ENCODE data around the gene QRFP.

Gene QRFP, protein sequence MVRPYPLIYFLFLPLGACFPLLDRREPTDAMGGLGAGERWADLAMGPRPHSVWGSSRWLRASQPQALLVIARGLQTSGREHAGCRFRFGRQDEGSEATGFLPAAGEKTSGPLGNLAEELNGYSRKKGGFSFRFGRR

DNA sequence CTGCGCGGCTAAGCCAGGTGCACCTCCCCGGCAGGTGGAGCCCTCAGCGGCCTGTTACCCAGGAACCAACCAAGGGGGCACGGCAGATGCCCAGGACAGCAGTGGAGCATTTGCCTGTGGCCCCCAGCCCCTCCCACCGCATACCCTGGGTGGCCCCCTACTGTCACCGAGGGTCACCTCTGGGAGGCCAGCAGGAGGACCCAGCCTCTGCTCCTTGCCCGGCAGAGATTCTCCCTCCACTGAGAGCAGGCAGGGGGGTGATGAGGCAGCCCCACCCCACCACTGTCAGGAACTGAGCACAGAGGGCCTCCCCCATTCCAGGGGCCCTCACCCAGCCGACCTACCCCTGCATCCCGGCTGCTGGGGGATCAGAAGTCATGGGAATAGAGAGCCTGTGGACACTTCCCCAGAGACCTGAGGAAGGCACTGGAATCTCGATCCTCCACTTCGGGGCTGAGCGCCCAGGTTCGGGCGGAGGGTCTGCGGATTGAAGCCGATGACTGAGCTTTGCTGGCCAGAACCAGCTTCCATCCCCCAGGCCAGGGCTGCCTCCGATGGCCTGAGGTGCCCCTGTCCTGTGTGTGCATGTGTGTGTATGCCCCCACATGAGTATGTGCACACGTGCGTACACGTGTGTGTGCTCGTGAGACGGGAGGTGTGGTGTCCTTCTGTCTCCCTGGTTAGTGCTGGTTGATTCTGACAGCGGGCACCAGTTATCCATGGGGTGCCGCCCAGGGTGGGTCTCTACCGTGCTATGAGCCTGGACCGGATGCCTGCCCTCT lies at the start of gene QRFP:
TSS of gene QRFP (minus strand) at position 580 of the 782 bp plus-strand sequence. CDS start 2,974 bp downstream, outside the sequence.
- in situ Hi-C loops (cut with MboI; ENCODE audit: low sequenced_read_pairs) = no loop called here

DNA sequence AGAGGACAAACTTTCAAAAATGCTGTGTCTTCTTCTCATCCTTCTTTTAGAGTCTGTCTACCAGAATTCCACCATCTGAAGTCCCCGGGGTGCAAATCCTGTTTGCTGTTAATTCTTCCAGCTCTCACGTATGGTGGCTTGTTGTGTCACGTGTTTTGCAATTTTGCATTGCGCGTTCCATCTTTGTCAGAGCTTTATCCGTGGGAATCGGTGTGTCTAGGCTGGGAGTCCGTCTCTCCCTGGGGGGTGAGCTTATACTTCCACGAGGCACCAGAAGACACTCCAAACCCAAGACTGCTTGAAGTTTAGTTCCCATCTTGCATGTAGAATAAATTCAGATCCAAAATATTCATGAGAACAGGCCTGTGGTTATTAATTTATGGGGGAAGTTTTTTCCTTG lies 48.6 kb upstream of the QRFP start:
- in situ Hi-C loops (cut with MboI; ENCODE audit: low sequenced_read_pairs) = no loop called here

DNA sequence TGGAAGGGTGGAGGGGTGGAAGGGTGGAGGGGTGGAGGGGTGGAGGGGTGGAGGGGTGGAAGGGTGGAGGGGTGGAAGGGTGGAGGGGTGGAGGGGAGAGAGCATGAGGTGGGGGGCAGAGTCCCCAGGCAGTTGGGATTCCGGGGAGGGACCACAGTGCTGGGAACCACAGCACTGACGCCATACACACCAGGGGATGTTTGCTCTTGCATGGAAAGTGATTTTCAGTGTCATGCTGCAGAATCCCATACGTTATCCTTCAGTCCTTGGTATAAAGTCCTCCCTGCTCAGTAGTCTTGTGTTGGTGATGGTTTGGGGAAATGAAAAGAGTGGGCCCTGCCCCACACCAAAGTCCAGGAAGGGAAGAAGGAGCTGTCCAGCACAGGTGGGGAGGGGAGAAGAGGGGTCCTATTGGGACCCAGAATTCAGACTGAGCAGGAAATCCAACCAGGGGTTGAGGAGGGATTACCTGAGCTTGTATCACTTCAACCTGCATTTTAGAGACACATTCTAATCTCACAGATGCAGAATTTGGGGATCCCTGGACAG lies 48.0 kb upstream of the QRFP start:
- in situ Hi-C loops (cut with MboI; ENCODE audit: low sequenced_read_pairs) = no loop called here

DNA sequence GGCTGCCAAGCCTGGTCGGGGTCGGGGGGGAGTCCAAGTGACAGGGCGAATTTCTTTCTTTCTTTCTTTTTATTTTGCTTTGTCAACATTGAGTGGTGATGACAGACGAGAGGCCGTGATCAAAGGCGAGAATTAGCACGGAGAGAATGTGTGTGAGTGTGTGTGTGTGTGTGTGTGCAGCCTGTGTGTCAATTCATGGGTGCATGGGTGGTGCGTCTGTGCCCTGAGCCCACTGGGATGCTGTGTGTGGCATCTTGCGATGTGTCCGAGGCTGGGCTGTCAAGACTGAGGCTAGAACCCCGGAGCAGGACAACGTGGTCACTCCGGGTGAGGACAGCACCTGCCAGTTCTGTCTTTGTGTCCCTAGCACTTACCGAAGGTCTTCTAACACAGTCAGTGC lies 47.2 kb upstream of the QRFP start:
- in situ Hi-C loops (cut with MboI; ENCODE audit: low sequenced_read_pairs) = no loop called here

DNA sequence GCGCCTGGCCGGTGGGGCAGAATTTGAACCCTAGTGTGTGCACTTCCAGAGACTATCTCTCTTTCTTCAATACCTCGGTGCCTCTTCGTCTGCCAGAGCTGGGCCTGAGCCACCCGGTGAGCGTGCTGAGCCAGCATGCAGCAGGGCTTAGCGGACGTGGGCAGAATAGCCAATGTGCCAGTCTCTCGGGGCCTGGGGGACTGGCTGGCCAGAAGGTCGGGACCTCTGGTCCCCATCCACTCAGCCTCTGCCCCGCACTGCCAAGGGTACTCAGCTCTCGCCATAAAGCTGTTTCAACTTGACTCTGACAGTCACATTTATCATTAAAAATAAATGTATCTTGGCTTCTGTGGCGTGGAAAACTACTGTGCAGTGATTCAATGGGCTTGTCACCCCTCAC lies 46.6 kb upstream of the QRFP start:
- in situ Hi-C loops (cut with MboI; ENCODE audit: low sequenced_read_pairs) = no loop called here

DNA sequence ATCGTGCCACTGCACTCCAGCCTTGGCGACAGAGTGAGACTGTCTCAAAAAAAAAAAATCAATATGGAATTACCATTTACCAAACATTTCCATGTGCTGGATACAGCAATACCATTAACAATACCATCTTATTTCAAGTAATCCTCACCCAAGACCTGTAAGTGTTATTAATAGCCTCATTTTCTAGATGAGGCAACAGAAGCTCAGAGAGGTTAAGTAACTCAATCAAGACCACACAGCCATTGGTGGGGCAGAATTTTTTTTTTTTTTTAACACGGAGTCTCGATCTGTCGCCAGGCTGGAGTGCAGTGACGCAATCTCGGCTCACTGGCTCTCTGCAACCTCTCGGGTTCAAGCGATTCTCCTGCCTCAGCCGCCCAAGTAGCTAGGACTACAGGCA lies 46.1 kb upstream of the QRFP start:
- in situ Hi-C loops (cut with MboI; ENCODE audit: low sequenced_read_pairs) = no loop called here

DNA sequence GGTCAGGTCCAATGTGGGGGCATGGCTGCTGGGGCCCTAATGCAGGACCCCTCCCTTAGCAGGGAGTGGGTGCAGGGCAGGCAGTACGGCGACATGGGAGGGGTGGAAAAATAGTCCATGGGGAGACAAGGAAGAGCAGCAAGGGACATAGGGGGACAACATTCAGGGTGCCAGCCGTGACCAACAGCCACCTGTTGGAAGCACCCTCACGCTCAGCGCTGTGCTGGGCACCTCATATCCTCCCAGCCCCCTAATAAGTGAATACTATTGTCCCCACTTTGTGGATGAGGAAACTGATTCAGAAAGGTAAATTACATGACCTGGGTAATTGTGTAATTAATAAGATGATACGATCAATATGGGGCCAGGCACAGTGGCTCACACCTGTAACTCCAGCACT lies 45.5 kb upstream of the QRFP start:
- in situ Hi-C loops (cut with MboI; ENCODE audit: low sequenced_read_pairs) = no loop called here

DNA sequence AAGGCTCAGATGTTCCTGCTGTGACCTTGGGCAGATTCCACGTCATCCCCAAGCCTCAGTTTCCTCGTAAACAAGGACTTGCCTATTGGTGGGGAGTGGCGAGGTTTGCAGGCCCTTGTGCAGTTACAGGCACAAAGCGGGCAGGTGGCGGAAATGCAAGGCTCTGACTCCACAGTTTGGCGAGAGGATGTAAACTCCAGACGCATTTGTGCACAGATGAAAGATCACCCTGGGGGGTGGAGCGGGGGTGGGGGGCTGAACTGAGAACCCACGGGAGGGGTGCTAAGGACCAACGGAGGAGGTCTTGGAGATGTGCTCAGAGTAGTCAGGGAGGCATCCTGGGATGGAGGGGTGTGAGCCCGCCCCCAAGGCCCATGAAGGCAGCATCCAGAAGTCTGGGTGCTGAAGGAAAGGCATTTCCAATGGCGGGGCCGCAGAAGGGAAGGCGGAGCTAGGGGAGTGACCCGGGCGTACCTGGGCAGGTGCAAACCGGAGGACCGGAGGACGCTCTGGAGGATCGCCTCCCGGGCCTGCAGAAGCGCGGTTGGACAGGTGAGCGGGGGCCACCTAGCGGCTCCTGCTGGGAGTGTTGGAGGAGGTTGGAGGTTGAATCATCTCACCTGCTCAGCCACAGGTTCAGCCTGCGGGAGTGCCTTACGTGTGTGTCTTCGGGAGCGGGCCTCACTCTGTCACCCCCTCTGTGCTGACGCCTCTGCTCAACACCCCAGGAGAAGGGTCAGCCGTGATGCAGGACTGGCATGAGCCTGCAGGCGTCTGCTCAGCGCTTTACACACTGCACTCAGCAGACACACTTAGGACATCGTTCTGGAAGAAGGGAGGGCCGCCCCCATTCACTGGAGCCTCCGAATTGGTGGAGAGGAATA lies 44.3 kb upstream of the QRFP start:
- in situ Hi-C loops (cut with MboI; ENCODE audit: low sequenced_read_pairs) = no loop called here

DNA sequence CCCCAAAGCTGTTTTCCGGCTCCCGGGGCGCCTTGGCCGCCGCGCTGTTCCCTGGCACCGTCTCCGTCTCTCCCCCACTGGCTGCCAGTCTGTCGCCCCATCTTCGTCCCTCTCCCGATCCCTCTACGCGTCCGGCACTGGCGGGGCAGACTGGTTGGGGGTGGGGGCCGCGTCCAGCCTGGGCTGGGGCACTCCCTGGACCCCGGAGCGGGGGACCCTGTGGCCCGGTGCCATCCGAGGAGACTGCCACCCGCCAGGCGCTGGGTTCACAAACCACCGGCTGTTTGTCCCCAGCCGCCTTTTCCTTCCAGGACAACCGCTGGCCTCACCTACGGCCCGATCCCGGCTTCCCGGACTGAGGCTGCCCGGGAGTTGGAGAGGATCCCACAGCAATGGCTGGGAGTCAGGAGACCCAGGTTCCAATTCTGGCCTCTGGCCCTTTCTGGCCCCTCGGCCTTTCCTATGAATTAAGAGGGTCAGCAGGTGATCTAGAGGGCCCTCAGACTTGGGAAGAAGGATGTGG lies 43.5 kb upstream of the QRFP start:
- in situ Hi-C loops (cut with MboI; ENCODE audit: low sequenced_read_pairs) = no loop called here

DNA sequence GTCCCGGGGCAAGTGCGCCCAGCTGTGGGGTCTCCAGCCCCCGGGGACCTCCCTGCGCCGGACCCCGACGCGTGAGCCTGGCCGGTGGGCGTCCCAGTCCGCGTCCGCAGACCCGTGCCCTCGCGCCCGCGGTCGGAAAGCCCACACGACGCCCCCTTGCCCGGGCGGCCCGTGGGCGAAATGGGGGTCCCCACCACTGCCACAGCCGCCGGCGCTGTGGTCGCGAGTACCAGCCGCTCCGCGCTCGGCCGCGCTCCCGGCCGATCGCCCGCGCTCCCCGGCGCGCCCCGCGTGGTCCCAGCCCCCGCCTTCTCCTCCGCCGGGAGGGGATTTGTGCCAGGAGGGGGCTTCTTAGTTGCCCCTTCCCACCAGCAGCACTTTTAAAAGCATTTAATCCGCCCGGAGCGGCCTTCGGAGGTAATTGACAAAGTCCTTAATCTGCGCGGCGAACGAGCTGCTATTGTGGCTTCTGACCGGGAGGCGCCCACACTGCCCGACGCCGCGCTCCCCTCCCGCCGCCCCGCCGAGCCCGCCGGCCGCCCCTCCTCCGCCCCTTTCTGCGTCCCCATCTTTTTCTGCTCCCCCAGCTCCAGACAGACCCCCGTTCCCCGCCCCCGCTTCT lies 42.9 kb upstream of the QRFP start:
- in situ Hi-C loops (cut with MboI; ENCODE audit: low sequenced_read_pairs) = no loop called here

DNA sequence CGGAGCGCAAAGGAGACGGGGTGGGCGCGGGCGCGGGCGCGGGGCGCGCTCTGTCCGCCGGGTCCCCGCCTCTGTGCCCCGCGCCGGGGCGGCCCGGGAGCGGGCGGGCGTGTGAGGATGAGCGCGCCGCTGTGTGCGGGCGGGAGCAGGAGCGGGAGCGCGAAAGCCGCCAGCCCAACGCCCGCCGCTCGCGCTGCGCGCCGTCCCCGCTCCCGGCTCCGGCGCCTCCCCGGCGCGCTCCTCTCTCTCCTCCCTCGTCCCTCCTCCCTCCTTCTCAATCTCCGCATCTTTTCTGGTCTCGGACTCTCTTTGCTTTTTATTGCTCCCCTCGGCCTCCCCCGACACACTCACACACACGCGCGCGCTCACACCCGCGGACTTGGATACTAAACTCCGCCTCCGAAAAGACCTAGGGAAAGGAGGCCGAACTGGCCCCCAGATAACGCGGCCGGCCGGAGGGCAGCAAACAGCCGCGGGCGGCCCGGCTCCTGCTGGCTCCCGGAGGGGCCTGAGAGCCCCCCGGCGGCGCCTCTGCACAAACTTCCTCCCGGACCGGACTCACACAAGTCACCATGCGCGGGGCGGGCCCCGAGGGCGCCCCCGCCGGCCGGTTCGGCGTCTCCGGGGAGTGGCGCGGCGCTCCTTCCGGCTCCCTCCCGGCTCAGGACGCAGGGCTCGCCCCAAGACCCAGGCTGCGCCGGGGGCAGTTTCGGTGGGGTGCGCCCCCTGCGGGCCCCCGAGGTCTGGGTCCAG lies 42.2 kb upstream of the QRFP start, which contains the start of gene FIBCD1:
TSS of gene FIBCD1 (minus strand) at position 596 of the 753 bp plus-strand sequence. CDS start 640 bp downstream, outside the sequence.
- in situ Hi-C loops (cut with MboI; ENCODE audit: low sequenced_read_pairs) = no loop called here

DNA sequence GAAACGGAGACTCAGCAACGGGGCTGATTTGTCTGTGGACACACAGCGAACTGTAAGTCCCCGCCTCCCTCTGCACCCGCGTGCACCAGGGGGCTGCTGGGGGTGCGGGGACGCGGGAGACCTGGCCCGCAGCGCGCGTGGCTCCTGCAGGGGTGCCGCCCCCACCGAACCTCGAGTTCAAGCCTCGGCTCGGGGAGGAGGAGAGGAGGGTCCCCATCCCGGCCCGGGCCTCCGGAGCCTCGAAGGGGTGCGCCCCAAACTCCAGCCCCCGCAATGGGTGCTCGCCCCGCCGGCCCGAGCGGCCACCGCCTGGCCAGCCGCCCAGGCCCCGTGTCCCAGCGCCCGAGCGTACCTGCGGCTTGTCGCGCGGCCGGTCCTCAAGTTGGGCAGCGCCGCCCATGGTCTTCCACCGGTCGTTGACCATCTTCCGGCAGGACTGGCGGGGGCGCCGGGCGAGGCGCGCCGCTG lies 41.6 kb upstream of the QRFP start:
- in situ Hi-C loops (cut with MboI; ENCODE audit: low sequenced_read_pairs) = no loop called here

DNA sequence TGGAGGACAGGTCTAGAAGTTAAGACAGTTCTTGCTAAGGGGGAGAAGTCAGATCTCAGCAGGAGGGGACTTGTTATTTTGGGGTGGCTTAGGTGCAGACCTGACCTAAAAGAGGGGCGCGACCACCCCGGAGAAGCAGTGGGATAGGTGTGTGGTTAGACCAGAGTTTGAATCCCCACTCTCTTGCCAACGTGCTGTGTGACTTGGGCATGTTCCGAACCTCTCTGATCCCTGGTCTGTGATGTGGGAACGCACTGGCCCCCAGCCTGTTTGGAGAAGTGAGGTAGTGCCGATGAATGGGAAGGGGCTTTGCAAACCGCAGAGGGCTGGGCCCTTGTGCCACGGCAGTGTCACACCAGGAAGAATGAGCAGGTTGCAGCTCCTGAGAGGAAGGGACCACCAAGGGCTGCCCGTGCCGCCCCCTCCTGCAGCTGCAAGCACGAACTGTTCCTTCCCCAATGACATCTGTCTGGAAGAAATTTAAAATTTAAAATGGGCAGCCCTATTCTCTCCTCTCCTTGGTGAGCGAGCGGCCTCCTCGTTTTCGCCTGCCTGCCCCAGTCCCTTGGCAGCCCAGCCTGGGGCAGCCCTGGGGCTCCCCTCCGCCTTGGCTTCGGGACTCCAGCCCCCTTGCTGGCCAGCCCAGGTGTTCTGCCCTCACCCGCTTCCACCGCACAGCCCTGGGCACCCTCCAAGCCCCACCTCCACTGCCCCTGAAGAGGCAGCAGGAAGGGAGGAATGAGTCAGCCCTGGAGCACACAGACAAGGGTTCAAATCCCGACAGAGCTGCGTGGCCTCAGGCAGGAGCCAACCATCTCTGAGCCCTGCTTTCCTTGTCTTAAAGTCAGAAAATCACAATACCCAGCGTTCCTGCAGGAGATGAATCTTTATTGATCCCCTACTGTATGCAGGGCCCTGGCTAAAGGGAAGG lies 40.8 kb upstream of the QRFP start:
- in situ Hi-C loops (cut with MboI; ENCODE audit: low sequenced_read_pairs) = no loop called here

DNA sequence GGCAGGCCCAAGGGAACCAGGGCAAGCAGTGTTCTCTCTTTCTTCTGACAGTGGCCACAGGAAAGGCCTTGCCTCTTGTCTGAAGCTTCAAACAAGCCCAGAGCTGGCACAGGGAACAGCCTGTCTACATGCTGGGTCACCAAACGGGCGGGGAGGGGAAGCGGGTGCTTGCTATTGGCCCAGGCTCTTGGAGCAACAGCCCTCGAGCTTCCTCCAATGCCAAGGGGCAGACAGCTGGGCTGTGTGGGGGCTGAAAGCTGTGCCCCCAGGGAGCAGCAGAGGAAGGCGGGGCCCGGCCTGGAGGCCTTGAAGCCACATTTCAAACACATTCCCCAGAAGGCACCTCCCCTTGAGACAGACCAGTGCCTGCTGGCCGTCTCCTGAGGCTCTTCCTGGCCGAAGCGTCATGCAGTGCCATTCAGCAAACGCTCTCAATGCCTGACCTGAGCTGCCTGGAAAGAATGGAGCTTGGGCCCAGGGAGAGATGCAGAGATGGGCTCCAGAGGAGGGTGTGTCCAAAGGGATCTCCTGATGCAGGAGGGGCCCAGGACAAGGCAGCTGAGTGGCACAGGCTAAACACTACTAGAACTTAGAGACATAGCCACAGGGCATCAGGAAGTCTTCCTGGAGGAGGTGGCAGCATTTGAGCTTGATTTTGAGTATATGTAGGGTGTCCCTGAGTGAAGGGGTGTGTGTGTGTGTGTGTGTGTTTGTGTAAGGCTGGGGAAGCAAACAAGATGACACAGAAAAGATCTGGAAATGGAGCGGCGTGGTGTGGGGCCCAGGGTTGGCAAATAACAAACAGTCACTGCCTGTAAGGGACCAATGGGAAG lies 39.9 kb upstream of the QRFP start:
- in situ Hi-C loops (cut with MboI; ENCODE audit: low sequenced_read_pairs) = no loop called here

DNA sequence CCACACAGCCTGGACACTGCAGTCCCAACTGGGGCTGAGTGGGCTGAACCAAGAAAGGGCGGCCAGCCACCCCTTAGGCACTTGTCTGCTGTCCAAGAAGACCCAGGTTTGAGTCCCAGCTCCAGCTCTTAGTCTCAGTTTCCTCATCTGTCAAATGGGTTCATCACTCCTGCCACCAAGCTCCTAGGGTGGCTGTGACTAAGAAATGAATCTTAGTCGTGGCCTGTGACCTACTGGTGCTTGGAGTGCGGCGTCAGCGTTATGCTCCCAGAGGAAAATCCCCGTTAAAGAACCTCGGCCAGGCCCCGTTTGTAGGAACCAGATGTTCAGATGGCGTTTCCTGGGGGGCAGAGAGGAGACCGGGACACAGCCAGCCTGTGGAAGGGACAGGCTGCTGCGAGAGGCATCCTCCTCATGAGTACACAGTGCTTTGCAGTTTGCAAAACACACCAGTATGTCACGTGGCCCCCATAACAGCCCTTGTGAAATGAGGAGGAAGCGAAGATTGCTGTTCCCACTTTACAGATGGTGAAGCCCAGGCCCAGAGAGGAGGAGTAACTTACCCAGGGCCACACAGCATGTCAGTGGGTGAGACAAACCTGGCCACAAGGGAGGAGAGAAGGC lies 39.1 kb upstream of the QRFP start:
- in situ Hi-C loops (cut with MboI; ENCODE audit: low sequenced_read_pairs) = no loop called here

DNA sequence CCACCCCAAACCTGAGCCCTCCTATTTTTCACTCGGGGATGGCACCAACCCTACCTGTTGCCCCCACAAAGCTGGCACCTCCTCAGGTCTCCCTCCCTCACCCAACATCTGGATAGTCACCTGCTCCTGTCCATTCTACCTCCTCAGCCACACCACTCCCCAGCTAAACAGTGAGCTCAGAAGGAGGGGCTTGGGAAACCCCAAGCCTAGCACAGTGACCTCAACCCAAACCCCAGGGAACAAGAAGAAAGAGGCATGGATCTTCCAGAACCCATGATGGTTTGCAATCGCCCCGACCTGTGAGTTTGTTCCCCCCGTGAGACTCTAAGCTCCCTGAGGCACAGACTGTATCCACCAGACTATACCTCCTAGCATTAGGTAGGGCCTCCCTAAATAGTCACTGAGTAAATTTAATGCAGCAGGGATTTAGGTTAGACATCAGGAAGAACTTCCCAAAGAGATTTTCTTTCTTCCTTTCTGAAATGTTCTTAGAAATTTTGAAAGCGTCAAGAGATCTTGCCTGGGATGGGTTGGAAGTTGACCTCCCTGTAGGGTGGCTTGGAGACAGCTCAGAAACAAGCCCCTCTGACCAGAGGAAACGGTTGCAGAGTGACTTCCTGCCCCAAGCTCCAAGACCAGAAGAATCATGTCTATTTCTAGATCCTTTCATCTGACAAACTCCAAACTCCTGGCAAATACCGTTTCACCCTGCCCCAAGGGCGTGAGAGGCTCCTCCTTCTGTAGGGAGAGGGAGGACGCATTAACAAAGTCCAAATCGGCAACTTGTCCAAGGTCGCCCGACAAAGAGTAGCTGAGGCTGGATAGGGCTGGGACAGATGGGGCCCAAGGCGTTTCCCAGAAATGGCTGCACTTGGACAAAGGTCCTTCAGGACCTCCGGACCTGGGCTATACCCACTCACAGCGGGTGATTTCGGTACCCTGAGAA lies 38.4 kb upstream of the QRFP start:
- in situ Hi-C loops (cut with MboI; ENCODE audit: low sequenced_read_pairs) = no loop called here
